ENCODE data around the gene KLHDC7B.

Gene KLHDC7B

GRCh38 chr22:50547263-50547985 is 1.7 kb downstream of the KLHDC7B start:
- in situ Hi-C loops (cut with MboI; ENCODE audit: low sequenced_read_pairs), result no loop called here

GRCh38 chr22:50548040-50548920 is 2.6 kb downstream of the KLHDC7B start:
- in situ Hi-C loops (cut with MboI; ENCODE audit: low sequenced_read_pairs), result no loop called here

GRCh38 chr22:50548921-50549790 is 3.5 kb downstream of the KLHDC7B start:
- in situ Hi-C loops (cut with MboI; ENCODE audit: low sequenced_read_pairs), result no loop called here

GRCh38 chr22:50550395-50550794 is 4.7 kb downstream of the KLHDC7B start:
- in situ Hi-C loops (cut with MboI; ENCODE audit: low sequenced_read_pairs), result no loop called here

GRCh38 chr22:50551160-50551752 is 5.6 kb downstream of the KLHDC7B start:
- in situ Hi-C loops (cut with MboI; ENCODE audit: low sequenced_read_pairs), result no loop called here

GRCh38 chr22:50553310-50553709 is 7.6 kb downstream of the KLHDC7B start:
- in situ Hi-C loops (cut with MboI; ENCODE audit: low sequenced_read_pairs), result no loop called here

- in situ Hi-C loops (cut with MboI; ENCODE audit: low sequenced_read_pairs), result no loop called here
Observed at GRCh38 chr22:50556703-50557102, 11.0 kb downstream of the KLHDC7B start.

- in situ Hi-C loops (cut with MboI; ENCODE audit: low sequenced_read_pairs), result no loop called here
Observed at GRCh38 chr22:50560034-50560433, 14.3 kb downstream of the KLHDC7B start.

- in situ Hi-C loops (cut with MboI; ENCODE audit: low sequenced_read_pairs), result no loop called here
Observed at GRCh38 chr22:50561401-50562358, 16.0 kb downstream of the KLHDC7B start.

GRCh38 chr22:50562523-50563412 is 17.1 kb downstream of the KLHDC7B start, which contains the start of gene SYCE3:
Gene SYCE3, minus strand, starts transcription at chr22:50562919. Its CDS starts 6,514 bp downstream, at chr22:50556405.
- in situ Hi-C loops (cut with MboI; ENCODE audit: low sequenced_read_pairs), result no loop called here

- in situ Hi-C loops (cut with MboI; ENCODE audit: low sequenced_read_pairs), result no loop called here
Observed at GRCh38 chr22:50563413-50564160, 17.9 kb downstream of the KLHDC7B start.

- in situ Hi-C loops (cut with MboI; ENCODE audit: low sequenced_read_pairs), result no loop called here
Observed at GRCh38 chr22:50564289-50564688, 18.6 kb downstream of the KLHDC7B start.

- in situ Hi-C loops (cut with MboI; ENCODE audit: low sequenced_read_pairs), result no loop called here
Observed at GRCh38 chr22:50567721-50568252, 22.1 kb downstream of the KLHDC7B start.

GRCh38 chr22:50568626-50569025 is 22.9 kb downstream of the KLHDC7B start:
- in situ Hi-C loops (cut with MboI; ENCODE audit: low sequenced_read_pairs), result no loop called here

GRCh38 chr22:50569041-50569459 is 23.4 kb downstream of the KLHDC7B start:
- in situ Hi-C loops (cut with MboI; ENCODE audit: low sequenced_read_pairs), result no loop called here

GRCh38 chr22:50569896-50570535 is 24.3 kb downstream of the KLHDC7B start:
- in situ Hi-C loops (cut with MboI; ENCODE audit: low sequenced_read_pairs), result no loop called here

- in situ Hi-C loops (cut with MboI; ENCODE audit: low sequenced_read_pairs), result no loop called here
Observed at GRCh38 chr22:50570861-50571260, 25.2 kb downstream of the KLHDC7B start.
